C4-2B (cell line): ENCODE results near the gene RNU6-8.

Experiments used
- H3K27ac ChIP-seq: fragments of 450-650 bp; 2 replicates; pipeline ENCODE4 v1.5.1; 2017
- CTCF ChIP-seq: fragments of 450-650 bp; conservative IDR thresholded peaks from 2 replicates; pipeline ENCODE4 v1.5.1; 2017; ENCODE audit warnings: mild to moderate bottlenecking
- ZFX ChIP-seq: fragments of 450-650 bp; IDR thresholded peaks from 2 replicates; pipeline ENCODE4 v1.6.1; 2017

RNU6-8 gene

GRCh38 chr14:32205984-32206383 is 2.9 kb upstream of the RNU6-8 start:
- H3K27ac ChIP-seq = no peak overlapping the region
- TF ChIP-seq CTCF = no peak; the same call in 1 of the 2 replicates
- TF ChIP-seq ZFX = no peak

GRCh38 chr14:32205554-32205953 is 2.5 kb upstream of the RNU6-8 start:
- no peak for TF ChIP-seq ZFX
- TF ChIP-seq CTCF = no peak
- H3K27ac ChIP-seq = no peak overlapping the region

GRCh38 chr14:32203928-32204357 is 874 bp upstream of the RNU6-8 start:
- no peak for TF ChIP-seq ZFX
- TF ChIP-seq CTCF = no peak
- H3K27ac ChIP-seq = peak overlapping the region; percentile 88

- no peak for TF ChIP-seq ZFX
- TF ChIP-seq CTCF = no peak
- peak overlapping the region; percentile 64 for H3K27ac ChIP-seq
Measured at GRCh38 chr14:32202491-32202997, 525 bp downstream of the RNU6-8 start.

GRCh38 chr14:32201816-32202490 is 1.1 kb downstream of the RNU6-8 start, which contains the start of gene RNU6-7:
RNU6-7 (plus strand) TSS chr14:32202045.
- peak within 1 kb of the TSS; percentile 88 for H3K27ac ChIP-seq

GRCh38 chr14:32201193-32201815 is 1.8 kb downstream of the RNU6-8 start:
- TF ChIP-seq ZFX = peak; percentile 60
- no peak for TF ChIP-seq CTCF
- H3K27ac ChIP-seq = peak overlapping the region; percentile 64

More at GRCh38 chr14:32201816-32202490, 1.1 kb downstream of the RNU6-8 start, which contains the start of gene RNU6-7:
- no peak for TF ChIP-seq CTCF
- TF ChIP-seq ZFX = peak; percentile 8; the same call in 1 of the 2 replicates
